Lung (tissue), 12 donors: Measurements from ENCODE around the gene NPAS3. TPM values are rescaled to one million over a fixed set of nuclear protein-coding genes. Genes with fewer than 3 reads are reported as not detected.

Experiments
- ATAC-seq: fragments of 200-7000 bp; cut with Tn5 transposase; one replicate; pipeline ENCODE4 v1.9.1; 2020; ENCODE audit warnings: moderate number of reproducible peaks; ENCODE audit not compliant: insufficient read depth, low FRiP score
- DNase-seq, 3 donors: peaks; one replicate each; pipeline ENCODE4 v3.0.0-alpha.2; 2013 to 2017
- H3K27ac ChIP-seq, 2 donors: one replicate each; pipeline ENCODE4 v1.5.1; 2013; ENCODE audit warnings: mild to moderate bottlenecking in 2 of 2, moderate library complexity in 2 of 2, control low read depth in 1 of 2, inconsistent platforms in 1 of 2, low read depth in 1 of 2, low read length in 1 of 2
- H3K27me3 ChIP-seq, 3 donors: one replicate each; pipeline ENCODE4 v1.5.1; 2013; ENCODE audit warnings: low read length in 2 of 3; ENCODE audit not compliant: control insufficient read depth in 3 of 3, insufficient read depth in 3 of 3
- H3K36me3 ChIP-seq, 4 donors: one replicate each; pipeline ENCODE4 v1.5.1; 2013; ENCODE audit warnings: low read length in 4 of 4, mild to moderate bottlenecking in 1 of 4, moderate library complexity in 1 of 4; ENCODE audit not compliant: control insufficient read depth in 4 of 4, insufficient read depth in 4 of 4
- H3K4me1 ChIP-seq, 5 donors: one replicate each; pipeline ENCODE4 v1.5.1; 2013; ENCODE audit warnings: low read length in 5 of 5, mild to moderate bottlenecking in 2 of 5, moderate library complexity in 1 of 5; ENCODE audit not compliant: control insufficient read depth in 5 of 5, insufficient read depth in 5 of 5
- H3K4me3 ChIP-seq: one replicate; pipeline ENCODE4 v1.5.1; 2013; ENCODE audit warnings: mild to moderate bottlenecking, control low read depth, moderate library complexity
- H3K9ac ChIP-seq, 2 donors: one replicate each; pipeline ENCODE4 v1.5.1; 2013; ENCODE audit warnings: low read length in 2 of 2, control low read depth in 1 of 2; ENCODE audit not compliant: insufficient read depth in 1 of 2
- H3K9me3 ChIP-seq, 4 donors: one replicate each; pipeline ENCODE4 v1.5.1; 2013; ENCODE audit warnings: low read length in 3 of 4, mild to moderate bottlenecking in 1 of 4, moderate library complexity in 1 of 4; ENCODE audit not compliant: control insufficient read depth in 4 of 4, insufficient read depth in 3 of 4
- CTCF ChIP-seq: IDR thresholded peaks from 2 replicates; pipeline ENCODE4 v1.5.1; 2012; ENCODE audit warnings: mild to moderate bottlenecking; ENCODE audit errors: control extremely low read depth, extremely low read depth
- WGBS, 2 donors: extraction: QIAGEN DNeasy Blood & Tissue Kit; methylation state at CpG; one replicate each; pipeline ENCODE4 v1.1.7; 2013; 5-methylcytosine and 5-hydroxymethylcytosine counted together
- polyA plus RNA-seq, 2 donors: library from polyadenylated mRNA; stranded (reverse); fragments of 200-250 nt; gene quantifications; one replicate each; pipeline ENCODE4 v1.2.1, GENCODE V29; 2013
- total RNA-seq, 2 donors: library from RNA; depleted of rRNA in 1 of 2; stranded (reverse); fragments of >200 nt in 1 of 2; gene quantifications; one replicate each; pipeline ENCODE4 v1.2.1, GENCODE V29; 2014 to 2021
- donor health status: control.
- donor health status: control.
- donor health status: Bipolar disorder and iron deficiency.
- donor health status: healthy.
- donor health status: DM: yes; HTN: yes; CAD: no.

Gene NPAS3
- total and polyA plus RNA-seq, 4 donors = 0.13 to 0.48 (median 0.33) TPM

- no peak overlapping the region for H3K9ac ChIP-seq
- DNase-seq = peak in 1 of 3 donors; percentile 11
- WGBS, 2 donors = 76 to 84% methylated on average over 2 of the region's 2 CpGs
- H3K4me1 ChIP-seq = peaks cover 0 to 7% (median 0%) of the 10 kb centered on the region in 5 donors
- no peaks in the 10 kb centered on the region for H3K9me3 ChIP-seq
- H3K36me3 ChIP-seq = no peaks in the 10 kb centered on the region
- H3K4me3 ChIP-seq = no peak overlapping the region
- no peaks in the 10 kb centered on the region for H3K27me3 ChIP-seq
- no peak for ATAC-seq
- H3K27ac ChIP-seq = no peak overlapping the region
- TF ChIP-seq CTCF = no peak
These were observed 417.5 kb downstream of the NPAS3 start for GRCh38 chr14:33356181-33356580.

GRCh38 chr14:33357225-33358010 is 418.7 kb downstream of the NPAS3 start:
- no peak overlapping the region for H3K4me3 ChIP-seq
- peaks cover 0 to 7% (median 0%) of the 10 kb centered on the region in 5 donors for H3K4me1 ChIP-seq
- TF ChIP-seq CTCF = no peak
- H3K36me3 ChIP-seq = no peaks in the 10 kb centered on the region
- no peak overlapping the region for H3K27ac ChIP-seq
- ATAC-seq = no peak
- peak; percentile 42 to 67 (median 51) for DNase-seq
- H3K27me3 ChIP-seq = no peaks in the 10 kb centered on the region
- WGBS, 2 donors = 79 to 85% methylated on average over 8 of the region's 8 CpGs
- no peaks in the 10 kb centered on the region for H3K9me3 ChIP-seq
- H3K9ac ChIP-seq = no peak overlapping the region

GRCh38 chr14:33359288-33359881 is 420.7 kb downstream of the NPAS3 start:
- ATAC-seq = peak; percentile 44
- H3K9ac ChIP-seq = no peak overlapping the region
- peak in 2 of 3 donors; percentile 16 to 35 for DNase-seq
- no peaks in the 10 kb centered on the region for H3K9me3 ChIP-seq
- peaks cover 0 to 7% (median 0%) of the 10 kb centered on the region in 5 donors for H3K4me1 ChIP-seq
- H3K4me3 ChIP-seq = no peak overlapping the region
- no peak overlapping the region for H3K27ac ChIP-seq
- TF ChIP-seq CTCF = no peak
- 74 to 83% methylated on average over 7 of the region's 7 CpGs for WGBS, 2 donors
- H3K36me3 ChIP-seq = no peaks in the 10 kb centered on the region
- H3K27me3 ChIP-seq = no peaks in the 10 kb centered on the region
